GM23338 (cell line): ENCODE results near the gene ESYT2.

ENCODE experiments used
- EZH2 ChIP-seq: fragments of 200-600 bp; sonication (generic); IDR thresholded peaks from one replicate; pipeline ENCODE4 v1.8.0; 2017; ENCODE audit warnings: antibody characterized with exemption, mild to moderate bottlenecking, low read depth; ENCODE audit not compliant: unreplicated experiment
- JUNB ChIP-seq: IDR thresholded peaks from one replicate; pipeline ENCODE4 v1.6.1; 2016; ENCODE audit warnings: antibody characterized with exemption; ENCODE audit not compliant: unreplicated experiment
- TF ChIP-seq, protein P1 (sequence below): IDR thresholded peaks from one replicate; pipeline ENCODE4 v1.6.1; 2018; ENCODE audit warnings: antibody characterized with exemption; ENCODE audit not compliant: unreplicated experiment

DNA sequence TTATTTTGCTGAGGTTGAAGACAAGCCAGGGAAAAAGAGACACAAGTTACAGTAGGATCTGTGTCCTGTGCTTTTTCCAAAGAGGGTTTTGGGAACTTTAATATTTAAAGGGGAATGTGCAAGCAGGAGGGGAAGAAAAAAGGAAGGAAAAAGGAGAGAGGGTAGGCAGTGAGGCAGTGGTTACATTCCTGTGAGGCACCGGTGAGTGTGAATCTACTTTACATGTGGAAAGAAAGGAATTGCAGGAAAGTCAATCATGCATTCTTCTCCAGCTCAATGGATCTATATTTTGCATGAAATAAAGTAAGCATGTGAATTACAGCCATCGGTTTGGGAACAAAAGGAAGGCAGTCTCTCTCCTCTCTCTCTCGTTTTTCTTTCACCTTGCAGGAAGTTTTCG lies 14.5 kb upstream of the ESYT2 start:
- TF ChIP-seq, protein P1, sequence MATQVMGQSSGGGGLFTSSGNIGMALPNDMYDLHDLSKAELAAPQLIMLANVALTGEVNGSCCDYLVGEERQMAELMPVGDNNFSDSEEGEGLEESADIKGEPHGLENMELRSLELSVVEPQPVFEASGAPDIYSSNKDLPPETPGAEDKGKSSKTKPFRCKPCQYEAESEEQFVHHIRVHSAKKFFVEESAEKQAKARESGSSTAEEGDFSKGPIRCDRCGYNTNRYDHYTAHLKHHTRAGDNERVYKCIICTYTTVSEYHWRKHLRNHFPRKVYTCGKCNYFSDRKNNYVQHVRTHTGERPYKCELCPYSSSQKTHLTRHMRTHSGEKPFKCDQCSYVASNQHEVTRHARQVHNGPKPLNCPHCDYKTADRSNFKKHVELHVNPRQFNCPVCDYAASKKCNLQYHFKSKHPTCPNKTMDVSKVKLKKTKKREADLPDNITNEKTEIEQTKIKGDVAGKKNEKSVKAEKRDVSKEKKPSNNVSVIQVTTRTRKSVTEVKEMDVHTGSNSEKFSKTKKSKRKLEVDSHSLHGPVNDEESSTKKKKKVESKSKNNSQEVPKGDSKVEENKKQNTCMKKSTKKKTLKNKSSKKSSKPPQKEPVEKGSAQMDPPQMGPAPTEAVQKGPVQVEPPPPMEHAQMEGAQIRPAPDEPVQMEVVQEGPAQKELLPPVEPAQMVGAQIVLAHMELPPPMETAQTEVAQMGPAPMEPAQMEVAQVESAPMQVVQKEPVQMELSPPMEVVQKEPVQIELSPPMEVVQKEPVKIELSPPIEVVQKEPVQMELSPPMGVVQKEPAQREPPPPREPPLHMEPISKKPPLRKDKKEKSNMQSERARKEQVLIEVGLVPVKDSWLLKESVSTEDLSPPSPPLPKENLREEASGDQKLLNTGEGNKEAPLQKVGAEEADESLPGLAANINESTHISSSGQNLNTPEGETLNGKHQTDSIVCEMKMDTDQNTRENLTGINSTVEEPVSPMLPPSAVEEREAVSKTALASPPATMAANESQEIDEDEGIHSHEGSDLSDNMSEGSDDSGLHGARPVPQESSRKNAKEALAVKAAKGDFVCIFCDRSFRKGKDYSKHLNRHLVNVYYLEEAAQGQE, result no peak
- TF ChIP-seq EZH2 (no peak), JUNB (no peak)
